ENCODE measurements around the gene MS4A15.

DNA sequence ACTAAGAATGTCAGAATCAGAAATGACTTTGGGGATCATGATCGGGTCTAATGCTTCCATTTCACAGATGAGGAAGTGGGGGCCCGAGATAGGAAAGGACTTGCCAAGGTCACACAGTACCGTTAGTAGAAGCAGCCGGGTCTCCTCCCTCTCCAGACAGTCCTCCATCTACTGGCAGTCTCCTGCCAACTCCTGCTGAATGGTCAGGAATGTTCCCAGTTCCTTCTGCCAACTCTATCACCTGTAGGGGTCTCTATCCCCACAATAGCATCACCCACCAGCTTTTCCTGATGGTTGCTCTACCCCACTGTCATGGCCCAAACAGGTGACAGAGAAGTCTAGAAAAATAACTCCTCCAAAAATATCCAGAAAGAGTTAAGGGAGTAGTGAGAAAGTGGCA, 61.4 kb downstream of the MS4A15 start:
- TF ChIP-seq EZH2 (IDR thresholded peaks at IDR 0.05; ENCODE audit: insufficient read depth, poor library complexity, severe bottlenecking) (no peak), EZH2phosphoT487 (IDR thresholded peaks at IDR 0.05; ENCODE audit: insufficient read depth, low read depth) (no peak)
